ENCODE measurements around the gene RASAL2. TPM values are rescaled to one million over a fixed set of nuclear protein-coding genes. Genes with fewer than 3 reads are reported as not detected.

RASAL2 gene
- total and polyA plus RNA-seq, 2 of the 13 experiments (the other 11 are each of a cell fraction or from before 2014, with no cell fraction given), result 5.4 to 5.9 TPM

DNA sequence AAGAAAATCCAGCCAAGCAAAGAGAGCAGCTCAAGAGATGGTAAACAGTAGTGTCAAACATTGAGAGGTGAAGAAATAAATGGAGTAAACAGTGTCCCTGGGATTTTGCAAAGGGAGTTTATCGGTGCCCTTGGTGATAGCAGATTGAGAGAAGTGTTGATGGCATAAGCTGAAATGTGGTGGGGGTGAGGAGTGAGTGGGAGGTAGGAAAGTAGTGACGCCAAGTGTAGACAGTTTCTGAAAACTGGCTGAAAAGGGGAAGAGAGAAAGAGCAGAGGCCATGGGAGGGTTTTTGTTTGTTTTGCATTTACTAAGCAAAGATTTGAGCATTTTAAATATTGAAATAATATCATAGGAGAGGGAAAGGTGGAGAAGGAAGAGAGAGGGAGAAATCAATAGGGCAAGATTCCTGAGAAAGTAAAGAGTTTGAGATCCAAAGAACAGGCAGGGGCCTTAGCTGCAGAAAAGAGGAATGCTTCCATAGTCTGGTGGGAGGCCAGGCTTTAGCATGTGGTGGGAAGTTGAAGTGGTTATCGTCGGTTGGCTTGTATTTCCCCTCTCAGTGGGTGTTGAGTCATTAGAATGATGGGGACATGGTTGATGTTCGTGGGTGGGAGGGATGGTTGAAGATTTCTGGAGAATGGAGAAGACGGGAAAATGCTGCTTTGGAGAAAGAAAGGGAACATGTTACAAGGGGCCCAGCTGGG, 26.8 kb upstream of the RASAL2 start:
- H3K36me3 ChIP-seq (replicated peaks in 1 of 2; ENCODE audit: control insufficient read depth in 1 of 2, insufficient read depth in 2 of 2, low read length in 2 of 2), result no peaks in the 10 kb centered on the region
- FAIRE-seq (no peak), ATAC-seq (peak; percentile 58), DNase-seq (ENCODE audit: low spot score) (no peak)
- CTCF ChIA-PET (ENCODE audit: low intra/inter-chr PET ratio, low total read pairs), result no interaction called here
- WGBS (ENCODE audit: low lambda C conversion rate), result 36% methylated on average over 6 of the region's 6 CpGs
- no peak overlapping the region for H3K27ac ChIP-seq (ENCODE audit: extremely low read length, insufficient read depth, low read length)
- no peak overlapping the region for H3K9ac ChIP-seq (ENCODE audit: insufficient read depth, low read depth, low read length)
- TF ChIP-seq ZSCAN12 (CRISPR knock-in tag; IDR thresholded peaks at IDR 0.05) (no peak), GZF1 (CRISPR knock-in tag; IDR thresholded peaks at IDR 0.05) (no peak), ERF (CRISPR knock-in tag; IDR thresholded peaks at IDR 0.05) (no peak), ZNF550 (CRISPR knock-in tag; IDR thresholded peaks at IDR 0.05; ENCODE audit: borderline replicate concordance) (no peak), SRY (CRISPR knock-in tag; IDR thresholded peaks at IDR 0.05) (no peak), ZNF556 (CRISPR knock-in tag; IDR thresholded peaks at IDR 0.05; ENCODE audit: borderline replicate concordance) (no peak), KAT7 (CRISPR knock-in tag; IDR thresholded peaks at IDR 0.05; ENCODE audit: borderline replicate concordance) (no peak), HOXA5 (CRISPR knock-in tag; IDR thresholded peaks at IDR 0.05) (no peak), FOXK1 (CRISPR knock-in tag; IDR thresholded peaks at IDR 0.05; ENCODE audit: borderline replicate concordance, low read depth) (no peak), PHF8 (CRISPR knock-in tag; IDR thresholded peaks at IDR 0.05) (no peak), STAT5B (CRISPR knock-in tag; IDR thresholded peaks at IDR 0.05) (no peak), ETV5 (CRISPR knock-in tag; IDR thresholded peaks at IDR 0.05; ENCODE audit: borderline replicate concordance) (no peak), ZBTB20 (CRISPR knock-in tag; IDR thresholded peaks at IDR 0.05; ENCODE audit: borderline replicate concordance, low read depth) (no peak), PTBP1 (IDR thresholded peaks at IDR 0.05; ENCODE audit: low read depth, low read length, poor library complexity, severe bottlenecking) (no peak), NFIC (IDR thresholded peaks at IDR 0.05; ENCODE audit: low read length) (no peak), GPN1 (CRISPR knock-in tag; IDR thresholded peaks at IDR 0.05; ENCODE audit: borderline replicate concordance) (no peak), PPARG (CRISPR knock-in tag; conservative IDR thresholded peaks at IDR 0.05) (no peak), HIVEP1 (CRISPR knock-in tag; IDR thresholded peaks at IDR 0.05) (no peak), ZNF343 (CRISPR knock-in tag; IDR thresholded peaks at IDR 0.05) (no peak)
- TF ChIP-seq, protein P1, sequence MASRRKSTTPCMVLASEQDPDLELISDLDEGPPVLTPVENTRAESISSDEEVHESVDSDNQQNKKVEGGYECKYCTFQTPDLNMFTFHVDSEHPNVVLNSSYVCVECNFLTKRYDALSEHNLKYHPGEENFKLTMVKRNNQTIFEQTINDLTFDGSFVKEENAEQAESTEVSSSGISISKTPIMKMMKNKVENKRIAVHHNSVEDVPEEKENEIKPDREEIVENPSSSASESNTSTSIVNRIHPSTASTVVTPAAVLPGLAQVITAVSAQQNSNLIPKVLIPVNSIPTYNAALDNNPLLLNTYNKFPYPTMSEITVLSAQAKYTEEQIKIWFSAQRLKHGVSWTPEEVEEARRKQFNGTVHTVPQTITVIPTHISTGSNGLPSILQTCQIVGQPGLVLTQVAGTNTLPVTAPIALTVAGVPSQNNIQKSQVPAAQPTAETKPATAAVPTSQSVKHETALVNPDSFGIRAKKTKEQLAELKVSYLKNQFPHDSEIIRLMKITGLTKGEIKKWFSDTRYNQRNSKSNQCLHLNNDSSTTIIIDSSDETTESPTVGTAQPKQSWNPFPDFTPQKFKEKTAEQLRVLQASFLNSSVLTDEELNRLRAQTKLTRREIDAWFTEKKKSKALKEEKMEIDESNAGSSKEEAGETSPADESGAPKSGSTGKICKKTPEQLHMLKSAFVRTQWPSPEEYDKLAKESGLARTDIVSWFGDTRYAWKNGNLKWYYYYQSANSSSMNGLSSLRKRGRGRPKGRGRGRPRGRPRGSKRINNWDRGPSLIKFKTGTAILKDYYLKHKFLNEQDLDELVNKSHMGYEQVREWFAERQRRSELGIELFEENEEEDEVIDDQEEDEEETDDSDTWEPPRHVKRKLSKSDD (CRISPR knock-in tag; IDR thresholded peaks at IDR 0.05; ENCODE audit: low read depth), result no peak
- no peak overlapping the region for H2AFZ ChIP-seq (ENCODE audit: low read length)
- H3K79me2 ChIP-seq (ENCODE audit: insufficient read depth, low read length), result no peaks in the 10 kb centered on the region
- BruUV-seq (replicated peaks), result no TSS peak
- H3K9me3 ChIP-seq (ENCODE audit: low read length), result no peaks in the 10 kb centered on the region
- no peaks in the 10 kb centered on the region for H3K27me3 ChIP-seq (ENCODE audit: control insufficient read depth in 1 of 2, insufficient read depth in 2 of 2, low read length in 2 of 2)
- POLR2A ChIA-PET, result no interaction called here
- in situ Hi-C loops (cut with HindIII; ENCODE audit: extremely low pct_ligation_motif_present, low pct_unique_long_range_greater_than_20kb) (no loop called here), intact Hi-C loops (cut with micrococcal nuclease; ENCODE audit: unreplicated experiment) (no loop called here)
- H3K4me1 ChIP-seq (ENCODE audit: insufficient read depth, low read length), result peaks cover 51% of the 10 kb centered on the region
- H4K20me1 ChIP-seq (ENCODE audit: insufficient read depth, low read length), result no peaks in the 10 kb centered on the region
- H3K4me2 ChIP-seq (ENCODE audit: low read depth, low read length), result peak overlapping the region; percentile 24; the same call in 1 of the 2 replicates
- H3K4me3 ChIP-seq (replicated peaks in 1 of 3; ENCODE audit: insufficient read depth in 1 of 3, low read depth in 2 of 3, low read length in 3 of 3), result no peak overlapping the region

All from HepG2 (cell line).